Smooth muscle cell of the pulmonary artery (primary cell): ENCODE measurements around the gene DMBX1. TPM values are rescaled to one million over a fixed set of nuclear protein-coding genes. Genes with fewer than 3 reads are reported as not detected.

Source experiments
- total RNA-seq: library from RNA; depleted of rRNA; stranded (reverse); fragments of >200 nt; gene quantifications from 2 replicates; pipeline ENCODE4 v1.2.3, GENCODE V29; 2014

Gene DMBX1
- total RNA-seq, result not detected in 2 replicates

GRCh38 chr1:46489638-46490405 is at the start of gene DMBX1:
Gene DMBX1, plus strand, starts transcription at chr1:46489836. Its CDS starts 17,175 bp downstream, at chr1:46507011.

Other genes with a start within 250 kb of the DMBX1 start
- gene RAD54L, start 242.1 kb upstream of the DMBX1 start, total RNA-seq, result 1.8 and 2.5 TPM in 2 replicates
- gene LRRC41, start 186.2 kb upstream of the DMBX1 start, total RNA-seq, result 98.1 and 98.3 TPM in 2 replicates
- 118 and 163 TPM in 2 replicates for gene UQCRH, start 186.1 kb upstream of the DMBX1 start, total RNA-seq
- 16.7 and 26.4 TPM in 2 replicates for gene NSUN4, start 149.0 kb upstream of the DMBX1 start, total RNA-seq
- 0.72 and 1.9 TPM in 2 replicates for gene FAAH, start 95.5 kb upstream of the DMBX1 start, total RNA-seq
- gene KNCN, start 61.8 kb downstream of the DMBX1 start, total RNA-seq, result not detected in 2 replicates
- 18.1 and 20.0 TPM in 2 replicates for gene MKNK1, start 114.4 kb downstream of the DMBX1 start, total RNA-seq
- gene MOB3C, start 127.0 kb downstream of the DMBX1 start, total RNA-seq, result 12.7 and 13.2 TPM in 2 replicates
- gene ATPAF1, start 178.5 kb downstream of the DMBX1 start, total RNA-seq, result 43.4 and 49.7 TPM in 2 replicates
- gene TEX38, start 182.0 kb downstream of the DMBX1 start, total RNA-seq, result not detected in 2 replicates
- gene EFCAB14, start 229.3 kb downstream of the DMBX1 start, total RNA-seq, result 52.5 and 69.3 TPM in 2 replicates